Measurements from ENCODE around the gene ARMC9. TPM values are rescaled to one million over a fixed set of nuclear protein-coding genes. Genes with fewer than 3 reads are reported as not detected.

The ARMC9 gene
- total RNA-seq, 4 donors from 2014 or later, result 11.5 to 59.5 (median 14.4) TPM

DNA sequence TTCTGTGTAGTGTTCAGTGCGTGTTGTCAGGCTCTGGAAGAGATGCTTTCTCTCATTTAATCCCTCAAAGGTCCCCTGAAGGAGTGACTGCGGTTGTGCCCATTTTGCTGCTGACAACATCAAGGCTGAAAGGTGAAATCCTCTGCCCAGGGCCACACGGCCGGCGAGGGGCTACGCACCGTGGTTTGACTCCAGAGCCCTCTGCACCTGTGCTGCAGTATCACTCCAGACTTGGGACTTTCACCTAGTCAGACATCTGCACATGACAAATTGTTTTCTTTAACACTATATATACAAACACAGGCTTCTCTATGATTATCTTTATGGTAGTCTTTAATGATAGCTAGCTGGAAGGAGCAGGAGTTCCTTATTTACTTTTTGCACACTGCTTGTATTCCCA is 90.2 kb downstream of the ARMC9 start:
- Histone ChIP-seq H3K4me3 (no peak overlapping the region), H3K27me3 (no peaks in the 10 kb centered on the region), H3K27ac (peak overlapping the region; percentile 37 to 70 (median 68)), H3K36me3 (no peaks in the 10 kb centered on the region), H3K9me3 (no peaks in the 10 kb centered on the region), H3K4me1 (peaks cover 0 to 49% (median 24%) of the 10 kb centered on the region in 4 donors)
- in situ Hi-C loops (cut with MboI; ENCODE audit: low pct_ligation_motif_present in 1 of 4, low pct_unique_long_range_greater_than_20kb in 1 of 4, low sequenced_read_pairs in 3 of 4) (no loop called here), intact Hi-C loops (cut with DNase I; ENCODE audit: low total_unique reads) (no loop called here)
- TF ChIP-seq EP300 (IDR thresholded peaks at IDR 0.05; ENCODE audit: low read depth), result no peak
- TF ChIP-seq POLR2A (IDR thresholded peaks at IDR 0.05), result no peak
- TF ChIP-seq, protein P1, sequence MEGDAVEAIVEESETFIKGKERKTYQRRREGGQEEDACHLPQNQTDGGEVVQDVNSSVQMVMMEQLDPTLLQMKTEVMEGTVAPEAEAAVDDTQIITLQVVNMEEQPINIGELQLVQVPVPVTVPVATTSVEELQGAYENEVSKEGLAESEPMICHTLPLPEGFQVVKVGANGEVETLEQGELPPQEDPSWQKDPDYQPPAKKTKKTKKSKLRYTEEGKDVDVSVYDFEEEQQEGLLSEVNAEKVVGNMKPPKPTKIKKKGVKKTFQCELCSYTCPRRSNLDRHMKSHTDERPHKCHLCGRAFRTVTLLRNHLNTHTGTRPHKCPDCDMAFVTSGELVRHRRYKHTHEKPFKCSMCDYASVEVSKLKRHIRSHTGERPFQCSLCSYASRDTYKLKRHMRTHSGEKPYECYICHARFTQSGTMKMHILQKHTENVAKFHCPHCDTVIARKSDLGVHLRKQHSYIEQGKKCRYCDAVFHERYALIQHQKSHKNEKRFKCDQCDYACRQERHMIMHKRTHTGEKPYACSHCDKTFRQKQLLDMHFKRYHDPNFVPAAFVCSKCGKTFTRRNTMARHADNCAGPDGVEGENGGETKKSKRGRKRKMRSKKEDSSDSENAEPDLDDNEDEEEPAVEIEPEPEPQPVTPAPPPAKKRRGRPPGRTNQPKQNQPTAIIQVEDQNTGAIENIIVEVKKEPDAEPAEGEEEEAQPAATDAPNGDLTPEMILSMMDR (IDR thresholded peaks at IDR 0.05), result no peak
- no peak for TF ChIP-seq POLR2AphosphoS5 (IDR thresholded peaks at IDR 0.05)
- peak; percentile 45 for DNase-seq
- WGBS, 2 donors (ENCODE audit: low coverage in 1 of 2), result 40 to 51% methylated on average over 7 of the region's 7 CpGs

- intact Hi-C loops (cut with DNase I; ENCODE audit: low total_unique reads), result loop anchor here (10.0 kb wide), 1 partner anchor 186 kb away; no protein-coding TSS in a partner anchor
- 0 to 27% methylated on average over 2 of the region's 2 CpGs for WGBS, 2 donors (ENCODE audit: low coverage in 1 of 2)
- no peak for TF ChIP-seq EP300 (IDR thresholded peaks at IDR 0.05; ENCODE audit: low read depth)
- TF ChIP-seq POLR2AphosphoS5 (IDR thresholded peaks at IDR 0.05), result no peak
- TF ChIP-seq, protein P1 (IDR thresholded peaks at IDR 0.05), result no peak
- TF ChIP-seq POLR2A (IDR thresholded peaks at IDR 0.05), result no peak
Observed at GRCh38 chr2:231290321-231291015, 92.0 kb downstream of the ARMC9 start.

DNA sequence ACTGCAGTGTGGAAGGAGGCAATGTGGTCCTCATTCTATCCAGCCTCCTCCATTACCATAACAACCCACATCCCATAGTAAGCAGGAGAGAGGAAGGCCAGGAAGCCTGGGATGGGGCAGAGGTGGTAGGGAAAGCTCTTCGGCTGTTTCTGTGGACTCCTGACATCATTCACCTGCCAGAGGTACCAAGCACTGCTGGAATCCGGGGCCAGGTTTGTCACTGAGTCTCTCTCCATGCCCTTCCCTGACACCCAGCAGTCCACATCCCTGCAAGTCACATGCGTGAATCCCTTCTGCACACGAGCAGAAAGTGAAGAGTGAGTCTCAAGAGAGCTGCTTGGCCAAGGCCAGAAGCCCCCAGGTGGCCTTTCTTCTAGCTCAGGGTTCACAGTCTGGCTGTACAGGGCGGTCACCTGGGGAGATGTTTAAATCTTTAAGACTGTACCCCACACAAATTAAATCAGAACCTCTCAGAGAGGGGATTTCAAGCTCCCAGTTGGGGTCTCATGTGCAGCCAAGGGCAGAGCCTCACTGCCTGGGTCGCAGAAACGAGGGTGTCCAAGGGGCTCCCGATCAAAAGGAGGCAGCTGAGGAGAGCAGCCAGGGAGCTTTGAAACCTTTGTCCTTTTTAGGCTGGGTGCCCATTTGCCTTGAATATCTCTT is 94.2 kb downstream of the ARMC9 start:
- TF ChIP-seq, protein P1 (IDR thresholded peaks at IDR 0.05), result no peak
- TF ChIP-seq POLR2A (IDR thresholded peaks at IDR 0.05), result no peak
- TF ChIP-seq EP300 (IDR thresholded peaks at IDR 0.05; ENCODE audit: low read depth), result no peak
- no peak for TF ChIP-seq POLR2AphosphoS5 (IDR thresholded peaks at IDR 0.05)
- H3K27me3 ChIP-seq, result no peaks in the 10 kb centered on the region
- peak overlapping the region; percentile 57 to 73 (median 61) for H3K27ac ChIP-seq
- intact Hi-C loops (cut with DNase I; ENCODE audit: low total_unique reads) (loop anchor here (10.0 kb wide), 1 partner anchor 188 kb away; no protein-coding TSS in a partner anchor), in situ Hi-C loops (cut with MboI; ENCODE audit: low pct_ligation_motif_present in 1 of 4, low pct_unique_long_range_greater_than_20kb in 1 of 4, low sequenced_read_pairs in 3 of 4) (no loop called here)
- H3K4me3 ChIP-seq, result no peak overlapping the region
- no peaks in the 10 kb centered on the region for H3K36me3 ChIP-seq
- H3K9me3 ChIP-seq, result no peaks in the 10 kb centered on the region
- no peak for DNase-seq
- H3K4me1 ChIP-seq, result peaks cover 0 to 52% (median 24%) of the 10 kb centered on the region in 4 donors
- 76 to 92% methylated on average over 2 to 8 of the region's 8 CpGs for WGBS, 2 donors (ENCODE audit: low coverage in 1 of 2)

More at GRCh38 chr2:231290321-231291015, 92.0 kb downstream of the ARMC9 start:
- Histone ChIP-seq H3K36me3 (no peaks in the 10 kb centered on the region), H3K27me3 (no peaks in the 10 kb centered on the region), H3K4me3 (no peak overlapping the region), H3K27ac (peak overlapping the region; percentile 11 to 65 (median 34)), H3K9me3 (no peaks in the 10 kb centered on the region), H3K4me1 (peaks cover 0 to 49% (median 25%) of the 10 kb centered on the region in 4 donors)
- DNase-seq, result no peak
- in situ Hi-C loops (cut with MboI; ENCODE audit: low pct_ligation_motif_present in 1 of 4, low pct_unique_long_range_greater_than_20kb in 1 of 4, low sequenced_read_pairs in 3 of 4), result no loop called here

GRCh38 chr2:231293163-231293562 is 94.7 kb downstream of the ARMC9 start:
- H3K27ac ChIP-seq, result peak overlapping the region in 3 of 4 donors; percentile 57 to 73 (median 62)
- in situ Hi-C loops (cut with MboI; ENCODE audit: low pct_ligation_motif_present in 1 of 4, low pct_unique_long_range_greater_than_20kb in 1 of 4, low sequenced_read_pairs in 3 of 4) (no loop called here), intact Hi-C loops (cut with DNase I; ENCODE audit: low total_unique reads) (loop anchor here (10.0 kb wide), 1 partner anchor 188 kb away; no protein-coding TSS in a partner anchor)
- TF ChIP-seq POLR2A (IDR thresholded peaks at IDR 0.05) (no peak), EP300 (IDR thresholded peaks at IDR 0.05; ENCODE audit: low read depth) (no peak), POLR2AphosphoS5 (IDR thresholded peaks at IDR 0.05) (no peak)
- TF ChIP-seq, protein P1 (IDR thresholded peaks at IDR 0.05), result no peak
- WGBS, 2 donors (ENCODE audit: low coverage in 1 of 2), result 92% methylated on average over 4 of the region's 4 CpGs; no CpG with 5 or more reads in 1 of the 2 donors
- H3K36me3 ChIP-seq, result no peaks in the 10 kb centered on the region
- H3K4me3 ChIP-seq, result no peak overlapping the region
- H3K4me1 ChIP-seq, result peaks cover 0 to 47% (median 22%) of the 10 kb centered on the region in 4 donors
- DNase-seq, result no peak
- no peaks in the 10 kb centered on the region for H3K27me3 ChIP-seq
- H3K9me3 ChIP-seq, result no peaks in the 10 kb centered on the region
